Medulla oblongata (tissue), 1 donor: ENCODE measurements around the gene SGCD.

ENCODE experiments used
- DNase-seq: peaks from one replicate; pipeline ENCODE4 v3.0.0-alpha.2; 2015; ENCODE audit errors: extremely low spot score

SGCD gene

DNA sequence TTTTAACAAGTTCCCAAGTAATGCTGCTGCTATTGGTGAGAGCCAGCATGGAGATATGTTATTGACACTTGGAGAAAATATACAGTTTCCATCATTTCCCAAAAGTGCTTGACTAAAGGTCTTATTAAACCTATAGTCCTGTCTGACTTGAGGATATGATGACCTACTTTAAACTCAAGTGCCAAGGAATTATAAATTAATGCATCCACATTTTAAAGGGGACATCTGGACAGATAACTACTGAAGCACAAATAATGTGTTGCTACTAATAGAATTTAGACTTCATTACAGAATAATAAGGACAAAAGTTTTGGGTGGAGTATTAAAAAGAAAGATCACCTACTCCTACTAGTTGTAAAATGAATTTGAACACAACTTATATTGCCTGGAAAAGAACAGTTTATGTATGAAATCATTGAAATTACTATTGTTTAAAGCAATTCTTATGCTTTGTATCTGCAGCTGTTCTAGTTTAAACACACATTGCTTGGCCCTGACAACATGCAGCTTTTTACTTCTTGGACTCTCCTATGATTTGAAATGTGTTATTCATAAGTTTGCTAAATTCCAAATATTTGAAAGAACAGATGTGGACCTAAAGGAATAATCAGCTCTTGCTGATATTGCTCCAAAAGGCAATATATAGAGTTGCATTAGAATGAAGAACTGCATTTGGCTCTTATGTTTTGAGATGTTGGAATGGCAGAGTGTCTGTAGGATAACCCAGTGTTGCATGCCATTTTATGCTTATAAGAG is 73.4 kb downstream of the SGCD start:
- no peak for DNase-seq

DNA sequence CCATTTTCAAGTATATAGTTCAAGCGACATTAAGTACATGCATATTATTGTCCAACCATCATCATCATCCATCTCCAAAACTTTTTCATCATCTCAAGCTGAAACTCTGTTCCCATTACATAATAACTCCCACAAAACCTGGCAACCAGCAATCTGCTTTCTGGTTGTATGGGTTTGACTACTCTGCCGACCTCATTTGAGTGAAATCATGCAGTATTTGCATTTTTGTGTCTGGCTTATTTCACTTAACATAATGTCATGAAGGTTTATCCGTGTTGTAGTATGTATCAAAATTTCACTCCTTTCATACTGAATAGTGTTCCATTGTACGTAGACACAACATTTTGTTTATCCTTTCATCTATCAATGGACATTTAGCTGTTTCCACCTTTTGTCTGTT is 74.8 kb downstream of the SGCD start:
- no peak for DNase-seq

DNA sequence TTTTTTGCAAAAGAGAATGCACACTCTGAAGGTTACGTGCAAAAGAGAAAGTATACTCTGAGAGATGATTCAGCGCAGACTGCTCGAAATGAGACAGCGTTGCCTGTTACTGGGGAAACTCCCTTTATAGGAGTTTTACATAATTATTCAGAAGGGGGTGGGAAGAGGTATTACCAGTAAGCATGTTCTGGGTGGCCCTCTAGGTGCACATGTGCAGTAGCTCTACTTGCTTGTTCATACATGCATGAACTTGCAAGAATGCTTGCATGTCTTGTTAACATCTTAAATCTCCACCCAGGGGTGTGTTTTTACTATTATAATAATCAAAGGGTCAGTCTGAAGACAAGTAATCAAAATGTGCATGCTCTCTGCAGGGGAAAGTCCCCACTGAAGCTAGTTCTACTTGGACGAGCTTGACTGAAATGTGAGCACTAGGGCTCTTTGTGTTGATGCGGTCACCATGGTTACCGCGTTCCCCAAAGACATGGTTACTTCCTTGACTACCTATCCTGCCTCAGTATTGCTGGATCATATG is 75.5 kb downstream of the SGCD start:
- no peak for DNase-seq

DNA sequence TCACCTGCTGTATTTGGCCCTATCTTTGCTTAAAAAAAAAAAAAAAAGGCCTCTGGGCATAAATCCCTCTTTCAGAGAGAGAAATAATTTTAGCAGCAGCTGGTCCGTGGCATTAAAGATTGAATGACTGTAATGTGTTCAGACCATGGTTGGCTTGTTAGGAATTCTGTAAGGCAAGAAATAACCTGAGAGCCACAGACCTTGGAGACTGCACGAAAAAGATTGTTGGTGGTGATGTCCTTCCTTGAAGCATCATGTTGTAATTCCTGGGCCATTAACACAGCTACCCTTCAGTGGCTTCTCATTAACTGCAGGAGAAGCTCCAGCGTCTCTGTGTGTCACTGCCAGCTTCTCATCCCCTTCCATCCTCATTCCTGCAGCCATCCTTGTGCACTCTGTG is 79.0 kb downstream of the SGCD start:
- no peak for DNase-seq

- DNase-seq: no peak
Measured at GRCh38 chr5:156407251-156407650, 80.3 kb downstream of the SGCD start.

DNA sequence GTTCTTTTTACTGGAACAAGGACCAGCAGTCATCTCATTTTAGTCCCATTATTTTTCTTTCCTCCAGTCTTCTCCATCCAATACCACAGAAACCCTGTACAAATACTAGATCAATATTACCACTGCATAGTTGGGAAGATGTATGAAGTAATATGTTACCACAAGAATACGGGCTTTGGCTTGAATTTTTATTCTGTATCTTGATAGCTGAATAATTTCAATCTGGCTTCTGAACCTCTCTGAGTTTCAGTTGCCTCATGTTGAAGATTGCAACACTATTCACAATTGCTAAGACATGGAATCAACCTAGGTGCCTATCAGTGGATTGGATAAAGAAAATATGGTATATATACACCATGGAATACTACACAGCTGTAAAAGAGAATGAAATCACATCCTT is 82.9 kb downstream of the SGCD start:
- no peak for DNase-seq

DNA sequence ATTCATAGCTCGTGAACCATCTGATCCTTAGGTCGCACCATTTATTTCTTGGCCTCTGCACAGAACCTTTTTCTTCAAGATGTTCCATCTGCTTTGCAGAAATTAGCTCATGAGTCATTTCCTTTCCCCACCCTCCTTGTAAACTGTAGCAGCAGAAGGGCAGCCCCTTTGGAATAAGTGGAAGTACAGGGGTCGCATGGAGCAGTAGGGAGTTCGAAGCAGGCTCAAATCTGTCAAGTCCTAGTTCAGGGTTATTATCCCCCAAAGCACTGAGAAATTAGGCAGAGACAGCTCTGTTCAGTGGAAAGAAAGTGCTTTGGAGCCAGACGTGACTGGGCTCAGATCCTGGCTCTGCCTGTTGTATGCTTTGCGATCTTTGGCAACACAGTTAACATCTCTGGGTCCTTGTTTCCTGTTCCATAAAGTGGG is 84.2 kb downstream of the SGCD start:
- peak; percentile 40 for DNase-seq

- no peak for DNase-seq
Measured at GRCh38 chr5:156411957-156412356, 85.0 kb downstream of the SGCD start.

DNA sequence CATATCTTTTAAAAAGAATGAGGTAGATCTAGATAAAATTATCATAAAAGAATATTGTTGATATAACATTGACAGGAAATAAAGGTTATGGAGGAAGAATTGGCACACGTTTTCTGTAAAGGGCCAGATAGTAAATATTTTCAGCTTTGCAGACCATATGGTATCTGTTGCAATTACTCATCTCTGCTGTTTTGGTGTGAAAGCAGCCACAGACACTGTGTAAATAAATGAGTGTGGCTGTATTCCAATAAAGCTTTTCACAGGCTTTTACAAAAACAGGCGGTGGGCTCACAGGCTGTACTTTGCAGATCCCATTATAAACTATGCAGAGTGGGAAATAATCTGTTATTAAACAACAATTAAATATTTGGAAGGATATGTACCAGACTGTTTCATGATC is 87.4 kb downstream of the SGCD start:
- no peak for DNase-seq

- no peak for DNase-seq
Measured at GRCh38 chr5:156419661-156420060, 92.7 kb downstream of the SGCD start.

GRCh38 chr5:156420665-156421064 is 93.7 kb downstream of the SGCD start:
- no peak for DNase-seq

DNA sequence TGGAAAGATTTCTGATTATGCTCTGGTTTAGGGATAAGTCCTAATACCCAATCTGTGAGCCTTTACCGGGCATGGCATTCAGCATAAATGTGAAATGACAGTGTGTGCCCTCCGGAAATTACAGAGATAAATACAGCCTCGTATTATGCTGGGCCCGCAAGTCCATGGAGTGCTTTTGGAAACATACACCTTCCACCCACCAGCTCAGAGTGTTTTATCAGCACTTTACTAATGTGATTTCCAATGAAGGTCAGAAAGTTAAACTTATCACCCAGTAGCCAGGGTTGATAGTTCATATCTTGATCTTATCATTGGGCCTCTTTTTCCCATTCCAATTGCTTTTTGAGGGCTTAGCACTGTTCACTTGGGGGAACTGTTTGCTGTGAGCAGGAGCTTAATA is 94.8 kb downstream of the SGCD start:
- no peak for DNase-seq

DNA sequence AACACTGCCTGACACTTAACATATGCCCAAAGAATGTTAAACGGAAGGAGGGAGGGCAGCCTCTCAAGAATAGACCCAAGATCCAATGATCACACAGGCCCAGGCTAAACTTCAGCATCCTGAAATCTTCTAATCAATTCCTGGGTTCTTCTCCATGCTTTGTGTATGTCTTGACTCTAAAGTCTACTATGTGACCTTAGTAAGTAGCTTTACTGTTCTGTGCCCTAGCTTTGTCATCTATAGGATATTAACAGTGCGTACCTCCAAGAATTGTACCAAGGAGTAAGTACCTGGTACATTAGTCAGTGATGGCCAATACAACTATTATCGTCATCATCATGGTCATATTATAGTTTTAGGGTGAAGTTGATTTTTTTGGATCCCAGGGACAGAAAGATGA is 96.6 kb downstream of the SGCD start:
- no peak for DNase-seq

DNA sequence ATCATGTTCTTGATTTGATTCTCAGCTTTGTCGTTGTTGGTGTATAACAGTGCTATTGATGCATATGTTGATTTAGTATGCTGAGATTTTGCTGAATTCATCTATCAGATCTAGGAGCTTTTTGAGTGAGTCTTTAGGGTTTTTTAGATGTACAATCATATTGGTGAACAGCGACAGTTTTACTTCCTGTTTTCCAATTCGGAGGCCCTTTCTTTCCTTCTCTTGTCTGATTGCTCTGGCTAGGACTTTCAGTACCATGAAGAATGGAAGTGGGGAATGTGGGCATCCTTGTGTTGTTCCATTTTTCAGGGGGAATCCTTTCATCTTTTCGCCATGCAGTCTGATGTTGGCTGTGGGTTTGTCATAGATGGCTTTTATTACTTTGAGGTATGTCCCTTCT is 100.4 kb downstream of the SGCD start:
- DNase-seq: no peak

DNA sequence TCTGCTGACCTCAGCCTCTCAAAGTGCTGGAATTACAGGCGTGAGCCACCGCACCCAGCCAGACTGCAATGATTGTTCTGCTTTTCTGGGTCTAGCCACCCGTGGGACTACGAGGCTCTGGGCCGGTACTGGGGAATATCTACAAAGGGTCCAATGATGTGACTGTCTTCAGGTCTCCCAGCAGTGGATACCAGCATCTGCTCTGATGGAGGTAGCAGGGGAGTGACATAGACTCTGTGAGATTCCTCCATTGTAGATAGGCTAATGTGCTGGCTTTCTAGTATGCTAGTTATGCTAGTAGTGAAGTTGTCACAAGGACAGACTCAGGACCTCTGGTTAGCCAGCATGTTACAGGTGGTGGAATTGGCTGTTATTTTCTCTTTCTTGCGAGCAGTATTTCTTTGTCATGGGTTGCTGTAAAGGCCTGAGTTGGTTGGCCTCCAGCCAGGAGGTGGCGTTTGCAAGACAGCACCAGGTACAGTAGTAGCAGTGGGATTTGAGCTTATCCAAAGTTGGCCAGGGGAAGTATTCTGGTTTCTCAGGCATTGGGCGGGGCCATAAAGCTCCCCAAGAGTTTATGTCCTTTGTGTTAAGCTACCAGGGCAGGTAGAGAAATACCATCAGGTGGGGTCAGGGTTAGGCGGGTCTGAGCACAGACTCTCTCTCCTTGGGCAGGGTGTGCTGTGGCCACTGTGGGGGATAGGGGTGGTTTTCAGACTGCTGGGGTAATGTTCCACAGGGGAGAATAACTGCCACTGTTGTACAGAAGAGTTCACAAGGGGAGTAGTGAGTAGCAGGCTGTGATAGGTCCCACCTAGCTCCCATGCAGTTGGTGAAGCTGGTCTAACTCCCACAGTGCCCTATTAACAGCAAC is 105.2 kb downstream of the SGCD start:
- DNase-seq: no peak

- no peak for DNase-seq
Measured at GRCh38 chr5:156432830-156433105, 105.8 kb downstream of the SGCD start.

DNA sequence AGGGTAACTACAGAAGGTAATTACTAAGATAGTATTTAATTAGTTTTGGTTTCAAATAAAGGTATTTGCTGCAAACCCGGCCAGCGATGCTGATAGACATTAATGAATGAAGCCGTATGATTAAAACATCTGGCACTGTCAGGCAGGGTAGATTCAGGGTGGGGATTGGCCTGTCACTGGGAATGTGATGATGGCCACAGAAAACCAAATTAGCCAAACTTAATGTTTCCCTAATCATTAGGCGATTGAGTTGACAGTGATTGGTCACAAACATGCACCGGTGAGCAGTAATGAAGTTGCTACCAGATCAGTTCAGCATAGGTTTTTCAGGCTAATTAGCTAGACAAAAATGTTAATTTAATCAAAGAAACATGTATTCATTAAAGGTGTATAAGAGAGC is 107.5 kb downstream of the SGCD start:
- DNase-seq: no peak

- DNase-seq: no peak
Measured at GRCh38 chr5:156435101-156435500, 108.1 kb downstream of the SGCD start.

DNA sequence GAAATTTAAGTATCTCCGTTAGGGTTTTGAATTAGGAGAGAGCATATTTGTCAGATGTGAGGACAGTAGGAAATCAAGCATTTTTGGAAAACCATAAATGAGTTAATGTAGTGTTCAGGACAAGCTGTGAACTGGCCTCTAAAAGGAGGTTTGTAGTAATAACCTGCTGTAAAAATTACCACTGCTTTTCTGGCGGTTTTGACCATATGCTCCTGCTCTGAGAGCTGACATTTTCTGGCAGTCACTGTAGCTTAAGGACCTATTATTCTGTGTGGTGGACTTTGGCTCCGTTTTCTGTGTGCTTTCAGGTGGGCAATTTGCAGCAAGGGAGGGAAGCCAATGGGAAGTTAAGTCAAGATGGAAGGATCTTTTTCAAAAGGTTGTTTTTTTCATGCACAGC is 111.1 kb downstream of the SGCD start:
- no peak for DNase-seq

GRCh38 chr5:156444753-156445291 is 117.9 kb downstream of the SGCD start:
- no peak for DNase-seq

- DNase-seq: no peak
Measured at GRCh38 chr5:156446526-156446925, 119.6 kb downstream of the SGCD start.

DNA sequence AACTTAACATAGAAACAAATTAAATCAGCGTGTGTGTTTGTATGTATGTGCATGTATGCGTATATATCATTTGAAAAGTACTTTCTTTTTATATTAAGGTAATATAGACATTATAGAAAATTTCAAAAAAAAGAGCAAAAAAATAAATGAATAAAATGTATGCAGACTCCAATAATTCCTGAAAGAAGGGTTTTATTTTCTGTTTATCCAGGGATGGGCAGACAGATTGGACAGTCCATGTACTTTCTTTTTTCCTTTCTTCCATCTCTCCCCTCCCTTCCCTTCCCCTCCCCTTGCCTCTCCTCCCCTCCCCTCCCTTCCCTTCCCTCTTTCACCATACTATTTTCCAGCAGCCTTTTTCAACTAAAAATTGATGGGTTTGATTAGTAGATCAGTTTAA is 123.8 kb downstream of the SGCD start:
- no peak for DNase-seq

- no peak for DNase-seq
Measured at GRCh38 chr5:156451505-156451904, 124.5 kb downstream of the SGCD start.
